Osteoblast (primary cell): ENCODE results near the gene STAT1. TPM values are rescaled to one million over a fixed set of nuclear protein-coding genes. Genes with fewer than 3 reads are reported as not detected.
"Not testable (repeated sequence)": the region's sequence is repeated elsewhere in the genome, so short reads cannot be mapped to it uniquely, and the experiment has no call there.

Experiments used
- DNase-seq: peaks from one replicate; pipeline ENCODE4 v3.0.0; 2011; ENCODE audit warnings: low spot score, mixed read lengths; ENCODE audit not compliant: insufficient read length; ENCODE audit errors: missing footprints
- H2AFZ ChIP-seq: 2 replicates; pipeline ENCODE4 v1.6.0; 2011; ENCODE audit warnings: mild to moderate bottlenecking, low read length
- H3K27ac ChIP-seq: 2 replicates; pipeline ENCODE4 v1.5.1; 2011; ENCODE audit warnings: mild to moderate bottlenecking, low read depth, low read length, moderate library complexity
- H3K27me3 ChIP-seq: 2 replicates; pipeline ENCODE4 v1.6.0; 2012; ENCODE audit warnings: mild to moderate bottlenecking, control low read depth, inconsistent platforms, low read length, moderate library complexity; ENCODE audit not compliant: insufficient read depth
- H3K36me3 ChIP-seq: 2 replicates; pipeline ENCODE4 v1.5.1; 2011; ENCODE audit warnings: mild to moderate bottlenecking, low read length, control low read depth, moderate library complexity; ENCODE audit not compliant: insufficient read depth
- H3K4me1 ChIP-seq: 2 replicates; pipeline ENCODE4 v1.5.1; 2011; ENCODE audit warnings: mild to moderate bottlenecking, low read length, control low read depth, moderate library complexity; ENCODE audit not compliant: insufficient read depth
- H3K4me2 ChIP-seq: 2 replicates; pipeline ENCODE4 v1.6.0; 2011; ENCODE audit warnings: mild to moderate bottlenecking, low read length; ENCODE audit not compliant: insufficient read depth
- H3K4me3 ChIP-seq: fragments of 200-600 bp; sonication (generic); 3 replicates; pipeline ENCODE4 v1.5.1; 2012; ENCODE audit warnings: mild to moderate bottlenecking, low read length, inconsistent platforms; ENCODE audit not compliant: insufficient read depth
- H3K79me2 ChIP-seq: 2 replicates; pipeline ENCODE4 v1.6.0; 2012; ENCODE audit warnings: mild to moderate bottlenecking, low read length, control low read depth, inconsistent platforms; ENCODE audit not compliant: insufficient read depth
- H3K9me3 ChIP-seq: 2 replicates; pipeline ENCODE4 v1.5.1; 2011; ENCODE audit warnings: low read depth, low read length, control low read depth
- H4K20me1 ChIP-seq: 2 replicates; pipeline ENCODE4 v1.6.0; 2012; ENCODE audit warnings: mild to moderate bottlenecking, low read length, control low read depth; ENCODE audit not compliant: insufficient read depth
- total RNA-seq: library from RNA; depleted of rRNA; stranded (reverse); fragments of >200 nt; gene quantifications from 2 replicates; pipeline ENCODE4 v1.2.3, GENCODE V29; 2012
- TF ChIP-seq, protein P1 (sequence below): IDR thresholded peaks from 2 replicates; pipeline ENCODE4 v1.5.1; 2011; ENCODE audit warnings: mild to moderate bottlenecking, low read depth, low read length, moderate library complexity; ENCODE audit errors: extremely low read depth

STAT1 gene
- total RNA-seq, 1 donor, result 530 TPM

DNA sequence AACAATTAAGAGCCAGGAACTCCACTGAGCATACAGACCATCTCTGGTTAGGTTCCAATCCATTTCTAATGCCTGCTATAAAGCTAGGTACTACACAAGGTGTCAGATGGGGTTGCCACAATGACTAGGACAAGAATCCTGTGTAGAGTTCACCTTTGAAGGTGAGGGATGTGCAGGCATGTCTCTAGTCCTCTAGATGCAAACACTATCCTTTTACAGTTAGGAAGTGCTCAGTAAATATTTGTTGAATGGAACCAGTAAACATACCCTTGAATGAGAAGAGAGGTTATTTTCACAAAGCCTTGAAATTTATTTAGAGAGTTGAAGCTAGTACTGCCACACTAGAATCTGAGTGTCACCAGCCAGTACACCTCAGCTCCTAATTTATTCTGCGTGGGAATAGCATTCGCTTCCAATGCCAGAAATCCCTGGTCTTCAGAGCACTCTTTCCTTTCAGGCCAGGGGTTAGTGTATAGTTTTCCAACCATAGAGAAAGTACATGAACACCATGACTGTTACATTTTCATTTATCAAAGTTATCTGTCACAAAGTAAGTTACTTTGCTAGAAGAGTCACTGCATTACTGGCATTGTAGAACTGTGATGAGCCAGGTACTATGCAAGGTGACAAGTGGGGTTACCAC, 48.3 kb downstream of the STAT1 start:
- DNase-seq, result no peak
- peaks cover 6% of the 10 kb centered on the region for H4K20me1 ChIP-seq
- H3K36me3 ChIP-seq, result peaks cover 97% of the 10 kb centered on the region
- no peak overlapping the region for H2AFZ ChIP-seq
- H3K27ac ChIP-seq, result no peak overlapping the region
- H3K9me3 ChIP-seq, result no peaks in the 10 kb centered on the region
- H3K4me2 ChIP-seq, result no peak overlapping the region
- H3K79me2 ChIP-seq, result no peaks in the 10 kb centered on the region
- H3K4me3 ChIP-seq, result no peak overlapping the region
- no peaks in the 10 kb centered on the region for H3K27me3 ChIP-seq
- TF ChIP-seq, protein P1, sequence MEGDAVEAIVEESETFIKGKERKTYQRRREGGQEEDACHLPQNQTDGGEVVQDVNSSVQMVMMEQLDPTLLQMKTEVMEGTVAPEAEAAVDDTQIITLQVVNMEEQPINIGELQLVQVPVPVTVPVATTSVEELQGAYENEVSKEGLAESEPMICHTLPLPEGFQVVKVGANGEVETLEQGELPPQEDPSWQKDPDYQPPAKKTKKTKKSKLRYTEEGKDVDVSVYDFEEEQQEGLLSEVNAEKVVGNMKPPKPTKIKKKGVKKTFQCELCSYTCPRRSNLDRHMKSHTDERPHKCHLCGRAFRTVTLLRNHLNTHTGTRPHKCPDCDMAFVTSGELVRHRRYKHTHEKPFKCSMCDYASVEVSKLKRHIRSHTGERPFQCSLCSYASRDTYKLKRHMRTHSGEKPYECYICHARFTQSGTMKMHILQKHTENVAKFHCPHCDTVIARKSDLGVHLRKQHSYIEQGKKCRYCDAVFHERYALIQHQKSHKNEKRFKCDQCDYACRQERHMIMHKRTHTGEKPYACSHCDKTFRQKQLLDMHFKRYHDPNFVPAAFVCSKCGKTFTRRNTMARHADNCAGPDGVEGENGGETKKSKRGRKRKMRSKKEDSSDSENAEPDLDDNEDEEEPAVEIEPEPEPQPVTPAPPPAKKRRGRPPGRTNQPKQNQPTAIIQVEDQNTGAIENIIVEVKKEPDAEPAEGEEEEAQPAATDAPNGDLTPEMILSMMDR, result no peak
- peaks cover 4% of the 10 kb centered on the region for H3K4me1 ChIP-seq

DNA sequence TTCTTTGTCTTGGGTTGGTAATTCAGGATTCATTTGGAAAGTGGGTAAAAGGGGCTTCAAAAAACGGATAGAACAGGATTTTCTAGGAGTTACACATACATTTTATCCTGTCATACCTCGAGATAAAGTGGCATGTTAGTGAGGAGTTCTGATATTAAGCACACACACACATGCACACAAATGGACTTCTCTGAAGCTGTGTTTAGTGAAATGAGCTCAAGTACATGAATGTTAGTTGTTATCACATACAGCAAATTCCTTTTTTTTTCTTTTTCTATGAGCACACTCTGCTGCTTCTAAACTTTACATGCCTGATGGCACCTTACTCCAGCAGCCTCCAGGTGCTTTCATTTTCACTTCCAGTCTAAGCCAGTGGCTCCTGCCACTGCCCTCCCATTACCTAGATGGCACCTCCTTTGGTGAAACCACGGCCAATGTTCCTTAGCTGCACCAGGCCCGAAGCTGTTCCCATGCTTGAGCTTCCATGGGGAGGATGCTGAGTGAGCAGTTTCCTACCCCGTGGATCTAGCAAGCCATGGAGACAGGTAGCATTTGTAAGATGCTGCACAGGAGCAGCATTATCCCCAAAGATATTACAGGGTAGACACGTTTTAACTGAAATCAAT, 49.7 kb downstream of the STAT1 start:
- H3K4me1 ChIP-seq, result peaks cover 4% of the 10 kb centered on the region
- no peaks in the 10 kb centered on the region for H3K9me3 ChIP-seq
- no peak overlapping the region for H3K4me2 ChIP-seq
- no peak for DNase-seq
- H3K36me3 ChIP-seq, result peaks cover 83% of the 10 kb centered on the region
- peaks cover 6% of the 10 kb centered on the region for H4K20me1 ChIP-seq
- H3K79me2 ChIP-seq, result no peaks in the 10 kb centered on the region
- no peak overlapping the region for H2AFZ ChIP-seq
- H3K27ac ChIP-seq, result no peak overlapping the region
- H3K27me3 ChIP-seq, result no peaks in the 10 kb centered on the region
- TF ChIP-seq, protein P1, result no peak
- H3K4me3 ChIP-seq, result no peak overlapping the region

DNA sequence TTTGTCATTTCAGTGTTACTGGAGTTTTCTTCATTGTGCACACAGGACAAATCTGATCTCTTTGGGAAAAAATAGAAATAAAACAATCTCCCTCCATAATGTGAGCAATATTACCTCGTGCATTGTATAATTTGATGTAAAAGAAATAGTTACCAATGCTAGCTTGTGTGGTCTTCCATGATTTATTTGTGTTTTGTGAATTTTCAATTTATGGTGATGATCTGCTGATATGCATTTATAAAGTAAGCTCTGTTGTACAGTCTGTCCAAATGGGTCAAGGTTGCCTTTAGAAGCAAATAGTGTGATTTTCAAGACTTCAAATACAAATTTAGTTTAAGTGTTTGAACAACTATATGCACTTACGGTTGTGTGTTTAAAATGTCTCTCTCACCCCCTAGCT, 50.9 kb downstream of the STAT1 start:
- DNase-seq, result no peak
- TF ChIP-seq, protein P1, result no peak
- Histone ChIP-seq H3K27me3 (no peaks in the 10 kb centered on the region), H3K27ac (no peak overlapping the region), H2AFZ (no peak overlapping the region), H3K4me1 (peaks cover 4% of the 10 kb centered on the region), H3K4me3 (no peak overlapping the region), H3K4me2 (no peak overlapping the region), H3K36me3 (peaks cover 71% of the 10 kb centered on the region), H4K20me1 (peaks cover 6% of the 10 kb centered on the region), H3K79me2 (no peaks in the 10 kb centered on the region), H3K9me3 (no peaks in the 10 kb centered on the region)

DNA sequence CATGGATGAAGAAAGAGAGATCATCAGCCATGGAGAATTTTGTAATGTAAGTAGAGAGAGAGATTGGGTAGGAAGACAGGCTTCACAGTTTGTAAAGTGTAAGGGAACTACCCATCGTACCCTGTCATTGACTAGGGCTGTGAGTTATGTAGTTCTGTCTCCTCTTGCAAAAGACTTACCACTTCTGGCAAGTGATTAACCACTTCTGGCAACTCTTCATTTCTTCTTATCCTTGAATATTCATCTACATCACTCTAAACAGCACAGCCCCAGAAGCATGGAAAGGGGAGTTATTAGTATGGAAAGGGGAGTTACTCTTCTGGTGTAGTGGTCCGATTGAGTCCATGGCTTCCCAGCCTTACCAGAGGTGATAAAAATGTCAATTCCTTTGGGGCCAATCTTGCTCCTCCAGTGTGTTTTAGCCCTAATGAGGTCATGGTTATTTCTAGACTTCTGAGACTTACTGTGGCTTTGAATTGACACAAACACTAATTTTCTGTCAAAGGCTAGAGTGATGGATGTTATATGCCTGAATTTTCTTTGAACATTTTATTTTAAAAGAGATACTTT, 52.0 kb downstream of the STAT1 start:
- Histone ChIP-seq H3K4me2 (no peak overlapping the region), H3K79me2 (no peaks in the 10 kb centered on the region), H3K27me3 (no peaks in the 10 kb centered on the region), H3K9me3 (no peaks in the 10 kb centered on the region), H2AFZ (no peak overlapping the region), H3K27ac (peak overlapping the region; percentile 22), H3K36me3 (peaks cover 60% of the 10 kb centered on the region), H3K4me1 (peaks cover 4% of the 10 kb centered on the region), H4K20me1 (peaks cover 6% of the 10 kb centered on the region), H3K4me3 (no peak overlapping the region)
- TF ChIP-seq, protein P1, result no peak
- DNase-seq, result peak; percentile 3

DNA sequence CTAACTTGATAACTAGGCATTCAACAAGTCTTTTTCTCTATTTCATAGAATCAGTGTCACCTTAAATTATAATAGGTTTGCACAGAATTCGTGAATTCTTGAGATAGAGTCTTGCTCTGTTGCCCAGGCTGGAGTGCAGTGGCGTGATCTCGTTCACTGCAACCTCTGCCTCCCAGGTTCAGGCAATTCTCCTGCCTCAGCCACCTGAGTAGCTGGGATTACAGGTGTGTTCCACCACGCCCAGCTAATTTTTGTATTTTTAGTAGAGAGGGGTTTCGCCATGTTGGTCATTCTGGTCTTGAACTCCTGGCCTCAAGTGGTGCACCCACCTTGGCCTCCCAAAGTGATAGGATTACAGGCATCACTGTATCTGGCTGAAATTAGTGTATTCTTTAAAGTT, 52.9 kb downstream of the STAT1 start:
- peaks cover 52% of the 10 kb centered on the region for H3K36me3 ChIP-seq
- not testable (repeated sequence) for H3K27me3 ChIP-seq, H3K27ac ChIP-seq, H3K4me1 ChIP-seq, H2AFZ ChIP-seq, H3K9me3 ChIP-seq, H3K4me3 ChIP-seq, H4K20me1 ChIP-seq, DNase-seq, H3K79me2 ChIP-seq, H3K4me2 ChIP-seq
